ENCODE results near the gene RABGAP1L. TPM values are rescaled to one million over a fixed set of nuclear protein-coding genes. Genes with fewer than 3 reads are reported as not detected.

RABGAP1L gene
- total RNA-seq, 1 experiment from 2014 or later, result 76.9 TPM

GRCh38 chr1:174135211-174135610 lies 24.1 kb upstream of the RABGAP1L start (continued):
- TF ChIP-seq, protein P1, sequence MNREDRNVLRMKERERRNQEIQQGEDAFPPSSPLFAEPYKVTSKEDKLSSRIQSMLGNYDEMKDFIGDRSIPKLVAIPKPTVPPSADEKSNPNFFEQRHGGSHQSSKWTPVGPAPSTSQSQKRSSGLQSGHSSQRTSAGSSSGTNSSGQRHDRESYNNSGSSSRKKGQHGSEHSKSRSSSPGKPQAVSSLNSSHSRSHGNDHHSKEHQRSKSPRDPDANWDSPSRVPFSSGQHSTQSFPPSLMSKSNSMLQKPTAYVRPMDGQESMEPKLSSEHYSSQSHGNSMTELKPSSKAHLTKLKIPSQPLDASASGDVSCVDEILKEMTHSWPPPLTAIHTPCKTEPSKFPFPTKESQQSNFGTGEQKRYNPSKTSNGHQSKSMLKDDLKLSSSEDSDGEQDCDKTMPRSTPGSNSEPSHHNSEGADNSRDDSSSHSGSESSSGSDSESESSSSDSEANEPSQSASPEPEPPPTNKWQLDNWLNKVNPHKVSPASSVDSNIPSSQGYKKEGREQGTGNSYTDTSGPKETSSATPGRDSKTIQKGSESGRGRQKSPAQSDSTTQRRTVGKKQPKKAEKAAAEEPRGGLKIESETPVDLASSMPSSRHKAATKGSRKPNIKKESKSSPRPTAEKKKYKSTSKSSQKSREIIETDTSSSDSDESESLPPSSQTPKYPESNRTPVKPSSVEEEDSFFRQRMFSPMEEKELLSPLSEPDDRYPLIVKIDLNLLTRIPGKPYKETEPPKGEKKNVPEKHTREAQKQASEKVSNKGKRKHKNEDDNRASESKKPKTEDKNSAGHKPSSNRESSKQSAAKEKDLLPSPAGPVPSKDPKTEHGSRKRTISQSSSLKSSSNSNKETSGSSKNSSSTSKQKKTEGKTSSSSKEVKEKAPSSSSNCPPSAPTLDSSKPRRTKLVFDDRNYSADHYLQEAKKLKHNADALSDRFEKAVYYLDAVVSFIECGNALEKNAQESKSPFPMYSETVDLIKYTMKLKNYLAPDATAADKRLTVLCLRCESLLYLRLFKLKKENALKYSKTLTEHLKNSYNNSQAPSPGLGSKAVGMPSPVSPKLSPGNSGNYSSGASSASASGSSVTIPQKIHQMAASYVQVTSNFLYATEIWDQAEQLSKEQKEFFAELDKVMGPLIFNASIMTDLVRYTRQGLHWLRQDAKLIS (CRISPR knock-in tag; IDR thresholded peaks at IDR 0.05; ENCODE audit: borderline replicate concordance), result no peak
- TF ChIP-seq HMGA2 (CRISPR knock-in tag; IDR thresholded peaks at IDR 0.05) (no peak), NFYB (CRISPR knock-in tag; conservative IDR thresholded peaks at IDR 0.05; ENCODE audit: low read depth) (no peak), ZNF232 (CRISPR knock-in tag; IDR thresholded peaks at IDR 0.05) (no peak), MXD4 (CRISPR knock-in tag; IDR thresholded peaks at IDR 0.05; ENCODE audit: borderline replicate concordance) (no peak), JUN (CRISPR knock-in tag; IDR thresholded peaks at IDR 0.05) (no peak), CREM (CRISPR knock-in tag; IDR thresholded peaks at IDR 0.05) (no peak), MYBL2 (CRISPR knock-in tag; IDR thresholded peaks at IDR 0.05) (no peak), ZNF396 (CRISPR knock-in tag; IDR thresholded peaks at IDR 0.05; ENCODE audit: borderline replicate concordance) (no peak)
- TF ChIP-seq, protein P2, sequence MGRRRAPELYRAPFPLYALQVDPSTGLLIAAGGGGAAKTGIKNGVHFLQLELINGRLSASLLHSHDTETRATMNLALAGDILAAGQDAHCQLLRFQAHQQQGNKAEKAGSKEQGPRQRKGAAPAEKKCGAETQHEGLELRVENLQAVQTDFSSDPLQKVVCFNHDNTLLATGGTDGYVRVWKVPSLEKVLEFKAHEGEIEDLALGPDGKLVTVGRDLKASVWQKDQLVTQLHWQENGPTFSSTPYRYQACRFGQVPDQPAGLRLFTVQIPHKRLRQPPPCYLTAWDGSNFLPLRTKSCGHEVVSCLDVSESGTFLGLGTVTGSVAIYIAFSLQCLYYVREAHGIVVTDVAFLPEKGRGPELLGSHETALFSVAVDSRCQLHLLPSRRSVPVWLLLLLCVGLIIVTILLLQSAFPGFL (CRISPR knock-in tag; IDR thresholded peaks at IDR 0.05; ENCODE audit: borderline replicate concordance), result no peak
- TF ChIP-seq, protein P3, sequence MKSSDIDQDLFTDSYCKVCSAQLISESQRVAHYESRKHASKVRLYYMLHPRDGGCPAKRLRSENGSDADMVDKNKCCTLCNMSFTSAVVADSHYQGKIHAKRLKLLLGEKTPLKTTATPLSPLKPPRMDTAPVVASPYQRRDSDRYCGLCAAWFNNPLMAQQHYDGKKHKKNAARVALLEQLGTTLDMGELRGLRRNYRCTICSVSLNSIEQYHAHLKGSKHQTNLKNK (CRISPR knock-in tag; IDR thresholded peaks at IDR 0.05), result no peak
- TF ChIP-seq, protein P4, sequence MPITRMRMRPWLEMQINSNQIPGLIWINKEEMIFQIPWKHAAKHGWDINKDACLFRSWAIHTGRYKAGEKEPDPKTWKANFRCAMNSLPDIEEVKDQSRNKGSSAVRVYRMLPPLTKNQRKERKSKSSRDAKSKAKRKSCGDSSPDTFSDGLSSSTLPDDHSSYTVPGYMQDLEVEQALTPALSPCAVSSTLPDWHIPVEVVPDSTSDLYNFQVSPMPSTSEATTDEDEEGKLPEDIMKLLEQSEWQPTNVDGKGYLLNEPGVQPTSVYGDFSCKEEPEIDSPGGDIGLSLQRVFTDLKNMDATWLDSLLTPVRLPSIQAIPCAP (CRISPR knock-in tag; IDR thresholded peaks at IDR 0.05), result no peak

DNA sequence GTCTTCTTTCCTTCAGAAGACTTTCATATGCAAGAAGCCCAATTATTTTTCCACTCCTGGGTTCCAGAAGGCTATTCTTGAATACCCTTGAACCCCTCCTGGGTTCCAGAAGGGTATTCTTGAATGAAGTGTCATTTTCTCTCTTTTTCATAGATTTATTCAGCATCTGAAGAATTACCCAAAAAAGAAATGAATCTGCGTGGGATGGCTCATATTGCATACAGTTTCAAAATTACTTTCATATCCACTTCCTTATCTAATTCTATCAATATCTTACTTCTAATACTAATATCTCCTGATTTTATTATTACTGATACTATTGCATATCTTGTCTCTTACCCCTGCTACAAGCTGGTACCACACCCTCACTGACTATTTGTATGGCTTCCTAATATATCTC lies 22.6 kb upstream of the RABGAP1L start:
- H3K9me3 Mint-ChIP-seq, result peaks cover 17% of the 10 kb centered on the region
- H3K4me3 Mint-ChIP-seq, result no peak overlapping the region
- no peak overlapping the region for H3K27ac Mint-ChIP-seq
- no peak for DNase-seq (ENCODE audit: low spot score)
- no peaks in the 10 kb centered on the region for H3K27me3 Mint-ChIP-seq (ENCODE audit: low read depth)
- H3K36me3 Mint-ChIP-seq, result no peaks in the 10 kb centered on the region
- ChIA-PET POLR2A (no interaction called here), CTCF (no interaction called here)
- H3K4me1 Mint-ChIP-seq, result peaks cover 3% of the 10 kb centered on the region
- TF ChIP-seq USF1 (CRISPR knock-in tag; IDR thresholded peaks at IDR 0.05), result no peak
- TF ChIP-seq ZNF416 (CRISPR knock-in tag; IDR thresholded peaks at IDR 0.05), result no peak
- no peak for TF ChIP-seq NR1H2 (CRISPR knock-in tag; IDR thresholded peaks at IDR 0.05)
- TF ChIP-seq ZNF425 (CRISPR knock-in tag; conservative IDR thresholded peaks at IDR 0.05), result no peak
- ATAC-seq, result no peak
